ENCODE results near the gene CDC45.

DNA sequence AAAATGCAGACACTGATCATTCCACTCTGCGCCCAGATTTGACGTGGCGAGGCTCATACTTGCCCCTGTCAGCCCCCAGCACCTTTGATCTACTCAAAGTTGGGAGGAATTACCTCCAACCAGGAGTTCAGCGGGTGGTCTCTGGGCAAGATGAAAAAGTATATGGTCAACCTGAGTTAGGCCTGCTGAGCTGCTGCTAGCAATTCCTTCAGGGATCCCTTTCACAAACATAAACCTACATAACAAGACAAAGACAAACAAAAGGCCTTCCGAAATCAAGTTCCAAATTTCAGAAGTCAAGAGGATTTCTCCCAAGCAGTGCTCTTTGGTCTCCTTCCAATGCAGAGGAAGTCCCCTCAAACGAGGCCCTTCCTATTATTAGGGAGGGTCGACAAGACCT lies 23.6 kb downstream of the CDC45 start:
- TF ChIP-seq, protein P1, sequence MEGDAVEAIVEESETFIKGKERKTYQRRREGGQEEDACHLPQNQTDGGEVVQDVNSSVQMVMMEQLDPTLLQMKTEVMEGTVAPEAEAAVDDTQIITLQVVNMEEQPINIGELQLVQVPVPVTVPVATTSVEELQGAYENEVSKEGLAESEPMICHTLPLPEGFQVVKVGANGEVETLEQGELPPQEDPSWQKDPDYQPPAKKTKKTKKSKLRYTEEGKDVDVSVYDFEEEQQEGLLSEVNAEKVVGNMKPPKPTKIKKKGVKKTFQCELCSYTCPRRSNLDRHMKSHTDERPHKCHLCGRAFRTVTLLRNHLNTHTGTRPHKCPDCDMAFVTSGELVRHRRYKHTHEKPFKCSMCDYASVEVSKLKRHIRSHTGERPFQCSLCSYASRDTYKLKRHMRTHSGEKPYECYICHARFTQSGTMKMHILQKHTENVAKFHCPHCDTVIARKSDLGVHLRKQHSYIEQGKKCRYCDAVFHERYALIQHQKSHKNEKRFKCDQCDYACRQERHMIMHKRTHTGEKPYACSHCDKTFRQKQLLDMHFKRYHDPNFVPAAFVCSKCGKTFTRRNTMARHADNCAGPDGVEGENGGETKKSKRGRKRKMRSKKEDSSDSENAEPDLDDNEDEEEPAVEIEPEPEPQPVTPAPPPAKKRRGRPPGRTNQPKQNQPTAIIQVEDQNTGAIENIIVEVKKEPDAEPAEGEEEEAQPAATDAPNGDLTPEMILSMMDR (IDR thresholded peaks at IDR 0.05): no peak
- no peak for TF ChIP-seq POLR2A (IDR thresholded peaks at IDR 0.05)
